HL-60 (cell line): Measurements from ENCODE around the gene DNPH1.

Source experiments
- DNase-seq, 2 experiments: peaks; one replicate each; pipeline ENCODE4 v3.0.0-alpha.2; 2010 to 2020; ENCODE audit warnings: low read depth in 1 of 2, low spot score in 1 of 2
- H3K27ac ChIP-seq: fragments of 250-450 bp; sonication (Bioruptor Pico); replicated peaks from 2 replicates; pipeline ENCODE4 v1.5.1; 2020; ENCODE audit warnings: mild to moderate bottlenecking, moderate library complexity
- H3K27me3 ChIP-seq: fragments of 250-450 bp; sonication (Bioruptor Pico); 2 replicates; pipeline ENCODE4 v1.5.1; 2021; ENCODE audit warnings: mild to moderate bottlenecking, moderate library complexity; ENCODE audit not compliant: insufficient read depth, poor library complexity, severe bottlenecking
- H3K4me3 ChIP-seq: replicated peaks from 2 replicates; pipeline ENCODE4 v1.5.1; 2011; ENCODE audit warnings: mild to moderate bottlenecking, control low read depth, low read length; ENCODE audit not compliant: insufficient read depth
- CTCF ChIP-seq: IDR thresholded peaks from one replicate; pipeline ENCODE4 v1.5.1; 2011; ENCODE audit warnings: low read length, control low read depth, inconsistent platforms; ENCODE audit not compliant: insufficient read depth
- GABPA ChIP-seq: IDR thresholded peaks from 2 replicates; pipeline ENCODE4 v1.6.1; 2012; ENCODE audit warnings: low read depth
- POLR2AphosphoS5 ChIP-seq: IDR thresholded peaks from 2 replicates; pipeline ENCODE4 v1.6.1; 2012; ENCODE audit warnings: low read depth
- REST ChIP-seq: IDR thresholded peaks from 2 replicates; pipeline ENCODE4 v1.6.1; 2012; ENCODE audit warnings: low read depth; ENCODE audit not compliant: insufficient replicate concordance
- SPI1 ChIP-seq: IDR thresholded peaks from 2 replicates; pipeline ENCODE4 v1.6.1; 2012; ENCODE audit warnings: low read depth, mild to moderate bottlenecking, borderline replicate concordance

Gene DNPH1

GRCh38 chr6:43186706-43187105 lies 42.6 kb downstream of the DNPH1 start:
- H3K27ac ChIP-seq, result no peak overlapping the region
- DNase-seq, result no peak
- no peak for TF ChIP-seq SPI1
- TF ChIP-seq CTCF, result no peak
- TF ChIP-seq GABPA, result no peak
- TF ChIP-seq REST, result no peak
- no peak for TF ChIP-seq POLR2AphosphoS5

GRCh38 chr6:43186019-43186418 lies 43.3 kb downstream of the DNPH1 start:
- DNase-seq, result no peak
- Histone ChIP-seq H3K4me3 (no peak overlapping the region), H3K27me3 (no peaks in the 10 kb centered on the region), H3K27ac (no peak overlapping the region)
- TF ChIP-seq SPI1 (no peak), REST (no peak), CTCF (no peak), GABPA (no peak), POLR2AphosphoS5 (no peak)

More at GRCh38 chr6:43186706-43187105, 42.6 kb downstream of the DNPH1 start:
- H3K27me3 ChIP-seq, result no peaks in the 10 kb centered on the region
- no peak overlapping the region for H3K4me3 ChIP-seq

GRCh38 chr6:43185391-43185985 lies 43.8 kb downstream of the DNPH1 start:
- Histone ChIP-seq H3K27me3 (no peaks in the 10 kb centered on the region), H3K27ac (no peak overlapping the region), H3K4me3 (no peak overlapping the region)
- TF ChIP-seq SPI1 (no peak), GABPA (no peak), CTCF (no peak), POLR2AphosphoS5 (no peak), REST (no peak)
- DNase-seq, result no peak
